Lung microvascular endothelial cell (primary cell): ENCODE data around the gene TRAPPC8. TPM values are rescaled to one million over a fixed set of nuclear protein-coding genes. Genes with fewer than 3 reads are reported as not detected.
A peak's percentile ranks its signal among the peaks of the same experiment; 100 is the strongest.
"Not testable (repeated sequence)": the region's sequence is repeated elsewhere in the genome, so short reads cannot be mapped to it uniquely, and the experiment has no call there.

Experiments used
- DNase-seq, 2 donors: peaks; one replicate each; pipeline versions ENCODE4 v3.0.0 to v3.0.0-alpha.2; 2010; ENCODE audit warnings: low read depth in 2 of 2
- total RNA-seq: library from RNA; depleted of rRNA; stranded (reverse); fragments of >200 nt; gene quantifications from 2 replicates; pipeline ENCODE4 v1.2.1, GENCODE V29; 2014

Gene TRAPPC8
- total RNA-seq, 1 donor from 2014 or later, result 56.5 TPM

DNA sequence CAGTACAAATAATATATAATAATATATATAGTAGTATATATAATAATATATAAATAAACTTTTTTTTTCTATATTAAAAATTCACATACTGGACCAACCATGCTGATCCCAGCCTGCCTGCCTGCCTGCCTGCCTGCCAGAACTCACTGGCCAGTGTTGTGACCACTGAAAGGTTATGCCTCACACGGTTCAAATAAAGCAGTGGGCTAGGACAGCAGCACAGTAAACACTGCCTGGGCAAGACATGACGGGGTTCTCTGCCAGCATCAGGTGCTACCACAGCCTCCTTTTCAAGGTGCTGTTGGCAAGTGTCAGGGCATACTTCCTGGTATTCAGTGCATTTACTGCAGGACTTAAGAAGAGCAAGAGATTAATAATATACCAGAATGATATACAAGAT lies 67.6 kb downstream of the TRAPPC8 start:
- no peak for DNase-seq

DNA sequence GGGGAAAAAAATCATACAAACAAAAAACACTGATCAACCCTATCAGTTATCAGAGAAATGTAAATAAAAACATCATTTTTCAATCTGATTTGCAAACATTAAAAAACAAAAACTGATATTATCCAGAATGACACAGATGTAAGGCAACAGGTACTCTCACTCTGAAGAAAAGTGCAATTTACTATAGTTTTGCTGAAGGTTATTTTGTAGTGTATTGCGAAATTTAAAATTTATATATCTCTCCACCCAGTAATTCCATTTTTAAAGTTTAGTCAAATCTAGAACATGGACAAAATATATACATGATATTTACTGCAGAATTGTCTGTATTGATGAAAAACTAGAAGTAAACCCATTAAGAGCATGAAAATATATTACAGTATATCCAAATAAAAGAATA lies 79.8 kb downstream of the TRAPPC8 start:
- DNase-seq, result no peak

DNA sequence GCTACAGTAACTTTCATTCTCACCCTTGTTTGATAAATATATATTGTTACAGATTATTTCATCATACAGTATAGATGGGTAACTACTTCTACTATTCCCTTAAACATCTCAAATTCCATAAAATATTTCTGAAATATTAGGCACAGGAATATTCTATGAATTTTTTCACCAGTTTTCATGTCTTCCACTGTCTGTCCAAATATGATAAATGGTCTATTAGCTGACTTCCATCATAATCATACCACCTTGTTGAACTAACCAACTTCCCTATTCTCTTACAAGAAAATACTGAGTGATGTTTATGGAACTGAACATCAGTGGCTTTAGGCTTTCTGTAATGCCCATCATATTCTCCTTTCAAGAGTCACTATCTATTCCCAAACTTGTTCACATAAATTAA lies 82.4 kb downstream of the TRAPPC8 start:
- DNase-seq, result no peak

DNA sequence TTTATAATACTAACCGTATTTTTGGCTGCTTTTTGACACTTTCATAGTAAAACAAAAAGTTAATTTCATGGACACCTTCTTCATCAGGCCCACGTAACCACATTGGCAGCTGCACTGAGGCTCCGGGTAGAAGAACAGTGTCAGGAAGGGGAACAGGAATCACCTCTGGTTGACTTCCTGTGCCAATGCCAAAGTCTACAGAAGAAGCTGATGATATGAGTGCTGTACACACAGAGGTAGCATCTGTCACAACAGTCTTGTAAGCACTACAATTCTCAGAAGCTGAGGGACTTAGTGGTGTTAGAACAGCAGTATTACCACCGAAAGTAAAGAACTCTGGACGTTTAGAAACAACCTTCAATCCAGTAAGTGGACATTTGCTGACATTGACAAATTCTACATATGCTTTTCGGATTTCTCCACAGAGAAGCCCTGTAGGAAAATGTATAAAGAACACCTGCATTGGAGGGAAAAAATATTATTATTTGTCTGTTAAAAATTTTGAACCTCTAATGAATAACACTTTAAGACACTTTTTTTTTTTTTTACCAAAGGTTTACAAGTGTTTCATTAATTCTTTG lies 85.3 kb downstream of the TRAPPC8 start:
- DNase-seq, result peak; percentile 66 to 78

DNA sequence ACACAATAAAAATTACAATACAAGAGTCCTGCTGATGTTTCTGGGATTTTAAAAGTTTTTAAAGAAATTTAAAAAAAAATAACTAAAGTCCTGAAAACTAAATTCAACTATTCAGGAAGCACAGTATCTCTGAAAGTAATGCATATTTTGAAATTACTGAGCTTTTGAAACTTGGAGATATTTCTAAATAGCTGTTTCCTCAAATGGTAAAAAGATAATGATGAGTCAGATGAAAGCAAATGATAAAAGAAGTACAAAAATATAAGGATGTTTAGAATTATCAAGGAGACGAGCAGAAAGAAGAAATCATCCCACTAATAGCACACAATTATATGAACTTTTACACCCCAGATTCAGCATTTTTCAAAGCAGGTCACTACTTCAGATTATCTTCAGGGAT lies 92.1 kb downstream of the TRAPPC8 start:
- no peak for DNase-seq

DNA sequence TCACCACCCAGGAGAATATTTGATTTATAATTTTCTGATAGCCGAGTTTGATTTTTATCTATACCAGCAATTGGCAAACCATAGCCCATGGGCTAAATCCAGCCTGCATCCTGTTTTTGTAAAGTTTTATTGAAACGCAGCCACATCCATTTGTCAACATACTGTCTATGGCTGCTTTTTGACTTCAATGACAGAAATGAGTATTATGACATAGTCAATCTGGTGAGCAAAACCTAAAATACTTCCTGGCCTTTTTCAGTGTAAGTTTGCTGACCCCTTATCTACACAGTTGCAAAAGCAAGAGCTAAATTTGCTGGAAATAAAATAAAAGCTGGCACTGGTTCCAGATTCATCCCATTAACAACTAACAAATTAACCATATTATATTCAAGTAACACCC lies 102.4 kb downstream of the TRAPPC8 start:
- peak in 1 of 2 donors; percentile 83 for DNase-seq

DNA sequence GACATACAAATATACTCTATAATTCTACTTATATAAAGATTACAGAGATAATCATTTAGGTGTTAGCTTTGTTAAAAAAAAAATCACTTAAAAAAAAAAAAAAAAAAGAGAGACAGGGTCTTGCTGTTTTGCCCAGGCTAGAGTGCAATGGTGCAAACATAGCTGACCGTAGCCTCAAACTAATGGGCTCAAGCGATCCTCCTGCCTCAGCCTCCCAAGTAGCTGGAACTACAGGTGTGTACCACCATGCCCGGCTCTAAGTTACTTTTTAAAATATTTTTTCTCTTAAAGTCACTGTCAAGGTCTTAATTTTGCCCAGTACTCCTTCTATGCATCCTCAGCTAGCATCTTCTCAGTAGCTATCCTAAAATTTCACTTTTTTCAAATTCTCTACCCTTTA lies 105.0 kb downstream of the TRAPPC8 start:
- DNase-seq, result no peak

DNA sequence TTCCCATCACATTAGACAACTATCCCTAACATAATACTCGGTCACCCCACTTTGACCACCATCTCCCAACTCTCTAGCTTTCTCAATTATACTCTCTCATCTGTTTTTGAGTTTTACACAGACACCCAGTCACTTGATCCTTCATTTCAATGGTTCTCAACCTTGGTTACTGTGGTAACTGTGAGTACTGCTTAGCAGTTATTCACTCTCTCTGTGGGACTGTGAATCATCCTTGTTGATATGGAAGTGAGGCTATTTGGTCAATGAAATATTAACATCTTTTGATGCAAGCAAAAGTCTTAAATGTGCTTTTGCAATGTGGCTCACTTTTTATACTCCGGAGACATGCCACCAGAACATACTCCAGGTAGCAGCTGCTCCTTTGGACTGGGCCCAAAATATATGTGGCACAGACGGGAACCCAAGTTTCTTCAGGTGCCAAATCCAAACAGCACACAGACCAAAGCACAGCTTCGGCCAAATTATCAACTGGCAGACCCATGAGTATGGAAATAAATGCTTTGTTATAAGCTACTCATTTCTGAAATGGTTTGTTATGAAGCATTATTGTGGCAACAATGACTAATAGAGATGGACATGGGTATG lies 107.3 kb downstream of the TRAPPC8 start:
- DNase-seq, result no peak

DNA sequence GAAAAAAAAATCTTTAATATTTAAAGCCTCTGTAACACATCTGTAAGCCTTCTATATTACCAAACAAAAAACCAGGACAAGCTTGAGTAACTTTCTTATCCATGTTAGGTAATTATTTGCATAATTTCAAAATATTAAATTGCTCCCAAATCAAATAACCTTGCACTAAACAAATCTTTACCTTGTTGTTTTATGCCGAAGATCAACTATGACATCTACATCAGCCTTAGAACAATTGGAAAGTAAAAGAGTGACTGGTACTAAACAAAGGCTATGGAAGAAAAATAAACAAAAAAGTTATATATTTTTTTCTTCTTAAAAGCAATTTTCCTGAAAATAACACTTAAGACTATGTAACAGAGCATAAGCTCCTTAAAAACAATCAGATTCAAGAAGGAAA lies 111.0 kb downstream of the TRAPPC8 start:
- no peak for DNase-seq

DNA sequence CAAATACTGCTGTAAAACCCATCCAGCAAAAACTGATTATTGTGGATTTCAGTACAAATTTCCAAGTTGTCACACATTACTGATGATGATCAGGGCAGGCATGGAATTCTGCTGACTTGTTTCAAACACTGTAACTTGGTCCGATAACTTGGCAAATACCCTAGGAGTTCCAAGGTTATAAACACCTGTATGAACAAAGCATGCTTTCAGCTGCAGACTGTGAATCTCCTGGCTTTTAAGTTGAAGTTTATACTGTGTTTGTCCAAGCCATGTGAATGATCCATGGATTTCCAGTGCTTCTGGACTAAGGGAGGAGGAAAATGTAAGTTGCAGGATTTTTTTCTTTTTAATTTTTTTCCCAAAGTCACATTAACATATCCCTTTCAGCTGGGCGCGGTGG lies 112.2 kb downstream of the TRAPPC8 start:
- DNase-seq, result no peak

DNA sequence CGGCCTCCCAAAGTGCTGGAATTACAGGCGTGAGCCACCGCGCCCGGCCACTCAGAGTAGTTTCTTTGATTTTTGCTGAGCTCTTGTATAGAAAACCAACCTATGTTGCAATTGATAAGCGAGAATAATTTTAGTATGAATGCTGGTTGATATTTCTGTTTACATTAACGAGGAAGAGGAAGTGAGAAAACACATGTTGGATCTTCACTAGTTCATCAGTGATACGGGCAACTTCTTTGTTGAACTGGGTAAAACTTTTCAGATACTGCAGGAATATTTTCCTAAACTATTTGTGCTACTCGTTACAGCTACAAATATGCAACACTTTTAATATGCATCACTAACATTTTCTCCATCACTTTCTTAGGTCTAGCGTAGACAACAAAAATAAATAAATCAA lies 114.3 kb downstream of the TRAPPC8 start:
- DNase-seq, result no peak

DNA sequence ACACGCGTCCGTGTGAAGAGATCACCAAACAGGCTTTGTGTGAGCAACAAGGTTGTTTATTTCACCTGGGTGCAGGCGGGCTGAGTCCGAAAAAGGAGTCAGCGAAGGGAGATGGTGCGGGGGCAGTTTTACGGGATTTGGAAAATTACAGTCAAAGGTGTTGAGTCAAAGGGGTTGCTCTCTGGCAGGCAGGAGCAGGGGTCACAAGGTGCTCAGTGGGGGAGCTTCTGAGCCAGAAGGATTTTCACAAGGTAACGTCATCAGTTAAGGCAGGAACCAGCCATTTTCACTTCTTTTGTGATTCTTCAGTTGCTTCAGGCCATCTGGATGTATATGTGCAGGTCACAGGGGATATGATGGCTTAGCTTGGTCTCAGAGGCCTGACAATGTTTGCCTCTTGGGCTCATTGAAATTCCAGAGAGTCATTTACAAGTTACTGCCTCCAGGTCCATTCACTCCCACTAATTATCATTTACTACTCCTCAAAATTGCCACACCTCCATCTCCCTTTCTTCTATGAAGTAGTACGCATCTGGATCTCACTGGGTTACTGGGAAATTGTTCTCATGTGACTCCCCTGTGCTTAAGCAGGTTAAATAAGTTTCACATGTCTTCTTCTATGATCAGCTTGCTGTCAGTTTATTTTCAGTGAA lies 116.1 kb downstream of the TRAPPC8 start:
- DNase-seq, result not testable (repeated sequence)

DNA sequence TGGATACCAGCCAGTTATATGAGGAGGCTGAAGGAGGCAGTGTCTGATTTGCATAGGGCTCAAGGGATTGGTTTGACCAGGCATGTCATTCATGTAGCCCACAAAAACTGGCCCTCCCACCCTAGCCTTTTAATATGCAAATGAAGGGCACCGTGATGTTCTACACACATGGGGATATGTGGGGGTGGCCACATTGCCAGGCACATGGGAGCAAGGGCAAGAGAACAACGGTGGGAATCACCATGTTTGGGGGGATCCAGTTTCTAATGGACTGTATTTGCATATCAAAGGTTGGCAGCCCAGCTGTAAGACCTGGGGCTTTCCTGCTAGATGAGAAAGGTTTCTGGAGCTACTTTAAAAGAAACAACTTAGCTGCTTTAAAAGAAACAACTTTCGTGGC lies 117.2 kb downstream of the TRAPPC8 start:
- no peak for DNase-seq

DNA sequence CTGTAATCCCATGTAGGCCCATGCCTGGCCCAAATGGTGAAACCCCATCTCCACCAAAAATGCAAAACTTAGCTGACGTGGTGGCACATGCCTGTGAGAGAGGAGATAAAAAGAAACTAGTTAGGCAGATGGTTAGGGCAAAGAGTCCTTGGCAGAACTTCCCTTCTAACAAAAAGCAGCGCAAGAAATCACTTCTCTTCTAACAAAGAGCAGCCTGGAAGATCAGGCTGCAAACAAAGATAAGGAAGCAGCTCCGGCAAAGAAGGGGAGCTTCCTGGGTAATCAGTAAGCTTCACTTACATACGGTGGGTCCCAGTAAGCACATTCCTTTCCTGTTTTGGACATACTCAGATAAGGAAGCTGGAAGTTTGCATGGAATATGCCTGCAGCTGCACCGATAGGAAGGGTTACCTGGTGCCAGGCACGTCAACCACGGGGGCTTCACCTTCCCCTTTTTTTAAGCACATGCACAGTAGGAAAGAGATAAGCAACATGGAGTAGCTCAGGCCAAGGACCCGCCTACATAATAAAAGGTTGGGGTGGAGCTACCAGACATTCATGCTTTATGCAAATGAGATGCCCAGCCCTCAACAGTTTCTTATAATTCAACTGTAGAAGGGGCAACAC lies 121.3 kb downstream of the TRAPPC8 start:
- peak in 1 of 2 donors; percentile 28 for DNase-seq

DNA sequence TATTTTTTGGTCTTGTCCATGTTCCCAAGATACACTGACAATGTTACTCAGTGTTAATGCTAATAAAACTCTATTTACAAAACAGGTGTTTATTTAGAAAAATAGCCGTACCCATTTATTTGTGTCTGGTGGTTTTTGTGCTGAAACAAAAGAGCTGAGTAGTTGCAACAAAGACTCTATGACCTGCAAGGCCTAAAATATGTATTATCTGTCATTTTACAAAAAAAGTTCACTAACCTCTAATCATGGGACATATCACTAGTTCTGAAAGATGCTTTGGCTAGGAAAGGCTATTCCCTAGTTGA lies 123.1 kb downstream of the TRAPPC8 start:
- no peak for DNase-seq

DNA sequence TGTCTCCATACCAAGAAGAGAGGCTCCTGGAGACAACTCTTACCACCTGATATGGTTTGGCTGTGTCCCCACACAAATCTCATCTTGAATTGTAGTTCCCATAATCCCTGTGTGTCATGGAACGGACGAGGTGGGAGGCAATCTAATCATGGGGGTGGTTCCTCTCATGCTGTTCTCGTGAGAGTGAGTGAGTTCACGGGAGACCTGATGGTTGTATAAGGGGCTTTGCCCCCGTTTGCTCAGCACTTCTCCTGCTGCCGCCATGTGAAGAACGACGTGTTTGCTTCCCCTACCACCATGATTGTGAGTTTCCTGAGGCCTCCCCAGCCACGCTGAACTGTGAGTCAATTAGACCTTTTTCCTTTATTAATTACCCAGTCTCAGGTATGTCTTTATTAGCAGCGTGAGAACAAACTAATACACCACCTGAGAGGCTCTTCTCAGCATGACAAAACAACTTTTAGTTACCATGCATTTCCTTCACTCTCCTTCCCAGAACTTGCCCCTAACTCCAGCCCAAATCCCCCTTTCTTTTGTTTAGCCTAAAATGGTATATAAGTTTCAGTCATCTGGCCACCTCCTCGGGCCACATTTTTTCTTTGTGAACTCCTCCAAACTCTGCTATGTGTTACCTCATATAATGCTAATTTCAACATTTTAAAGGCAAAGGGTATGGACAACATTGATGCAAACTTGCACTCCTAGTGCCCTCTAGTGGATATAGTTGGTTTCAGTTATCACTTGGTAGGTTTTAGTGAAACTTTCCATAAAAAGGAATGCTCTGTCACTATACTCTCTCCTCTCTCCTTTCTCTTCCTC lies 123.6 kb downstream of the TRAPPC8 start:
- DNase-seq, result peak; percentile 47 to 68

DNA sequence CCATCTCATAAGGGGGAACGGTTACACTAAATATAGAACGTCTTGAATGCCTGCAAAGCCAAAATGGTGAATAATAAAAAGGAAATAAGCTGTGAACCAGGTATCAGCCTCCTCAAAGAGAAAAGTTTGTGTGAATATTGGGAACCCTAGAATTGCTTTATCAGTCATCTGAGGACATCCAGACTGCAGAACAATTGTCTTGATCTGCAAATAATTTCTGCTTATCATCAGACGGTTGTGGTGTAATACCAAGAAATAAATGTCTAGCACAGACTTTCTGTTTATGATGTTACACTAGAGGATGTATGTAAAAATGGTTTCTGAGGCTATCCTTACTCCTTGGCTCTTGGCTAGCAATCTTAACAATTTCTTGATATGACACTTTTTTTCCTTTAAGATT lies 128.8 kb downstream of the TRAPPC8 start:
- no peak for DNase-seq

DNA sequence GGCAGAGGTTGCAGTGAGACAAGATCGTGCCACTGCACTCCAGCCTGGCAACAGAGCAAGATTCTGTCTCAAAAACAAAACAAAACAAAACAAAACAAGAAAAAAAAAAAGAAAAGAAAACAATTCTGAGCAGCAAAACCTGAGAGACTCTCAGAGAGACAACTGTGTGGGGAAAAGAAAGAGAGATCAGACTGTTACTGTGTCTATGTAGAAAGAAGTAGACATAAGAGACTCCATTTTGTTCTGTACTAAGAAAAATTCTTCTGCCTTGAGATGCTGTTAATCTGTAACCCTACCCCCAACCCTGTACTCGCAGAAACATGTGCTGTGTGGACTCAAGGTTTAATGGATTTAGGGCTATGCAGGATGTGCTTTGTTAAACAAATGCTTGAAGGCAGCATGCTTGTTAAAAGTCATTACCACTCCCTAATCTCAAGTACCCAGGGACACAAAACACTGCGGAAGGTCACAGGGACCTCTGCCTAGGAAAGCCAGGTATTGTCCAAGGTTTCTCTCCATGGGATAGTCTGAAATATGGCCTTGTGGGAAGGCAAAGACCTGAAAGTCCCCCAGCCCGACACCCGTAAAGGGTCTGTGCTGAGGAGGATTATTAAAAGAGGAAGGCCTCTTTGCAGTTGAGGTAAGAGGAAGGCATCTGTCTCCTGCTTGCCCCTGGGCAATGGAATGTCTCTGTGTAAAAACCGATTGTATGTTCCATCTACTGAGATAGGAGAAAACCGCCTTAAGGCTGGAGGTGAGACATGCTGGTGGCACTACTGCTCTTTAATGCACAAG lies 132.4 kb downstream of the TRAPPC8 start:
- DNase-seq, result not testable (repeated sequence)

DNA sequence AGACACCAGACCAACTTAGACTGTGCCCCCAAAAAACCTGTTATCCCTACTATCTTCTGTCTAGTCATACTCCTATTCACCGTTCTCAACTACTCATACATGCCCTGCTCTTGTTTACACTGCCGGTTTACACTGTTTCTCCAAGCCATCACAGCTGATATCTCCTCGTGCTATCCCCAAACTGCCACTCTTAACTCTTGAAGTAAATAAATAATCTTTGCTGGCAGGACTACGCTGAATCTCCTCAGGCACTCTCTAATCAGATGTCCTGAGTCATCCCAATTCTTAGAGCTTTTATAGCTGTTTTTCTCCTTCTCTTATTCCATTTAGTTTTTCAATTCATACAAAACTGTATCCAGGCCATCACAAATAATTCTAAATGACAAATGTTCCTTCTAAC lies 133.9 kb downstream of the TRAPPC8 start:
- not testable (repeated sequence) for DNase-seq

DNA sequence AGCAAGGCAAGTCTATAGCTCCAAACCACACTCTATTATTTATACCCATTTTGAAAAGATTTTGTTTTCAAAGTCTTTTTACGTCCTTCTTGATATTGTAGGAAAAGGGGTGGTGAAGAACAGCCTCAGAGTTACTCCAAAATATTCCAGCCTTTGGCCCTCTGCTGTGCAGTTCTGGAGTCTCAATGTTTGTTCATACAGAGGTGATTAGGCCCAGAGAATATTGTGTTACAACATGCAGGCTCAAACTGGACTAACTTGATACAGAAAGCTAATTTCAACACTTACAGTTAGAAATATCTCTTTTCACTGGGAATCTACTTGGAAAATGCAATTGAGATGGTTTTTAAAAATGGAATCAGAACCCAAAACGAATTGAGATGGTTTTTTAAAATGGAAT lies 141.8 kb downstream of the TRAPPC8 start:
- no peak for DNase-seq

DNA sequence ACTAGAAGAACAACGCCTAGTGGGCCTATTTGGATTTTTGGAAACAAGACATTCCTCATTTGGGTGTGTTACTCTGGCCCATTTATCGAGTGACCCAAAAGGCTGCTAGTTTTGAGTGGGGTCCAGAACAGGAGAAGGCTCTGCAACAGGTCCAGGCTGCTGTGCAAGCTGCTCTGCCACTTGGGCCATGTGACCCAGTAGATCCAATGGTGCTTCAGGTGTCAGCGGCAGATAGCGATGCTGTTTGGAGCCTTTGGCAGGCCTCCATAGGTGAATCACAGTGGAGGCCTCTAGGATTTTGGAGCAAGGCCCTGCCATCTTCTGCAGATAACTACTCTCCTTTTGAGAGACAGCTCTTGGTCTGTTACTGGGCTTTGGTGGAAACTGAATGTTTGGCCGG lies 143.7 kb downstream of the TRAPPC8 start:
- DNase-seq, result not testable (repeated sequence)
